Mononuclear cell (primary cell): ENCODE results near the gene INPP5D. TPM values are rescaled to one million over a fixed set of nuclear protein-coding genes. Genes with fewer than 3 reads are reported as not detected.

Experiments
- total RNA-seq: library from RNA; depleted of rRNA; stranded (reverse); fragments of >200 nt; gene quantifications from one replicate; pipeline ENCODE4 v1.2.3, GENCODE V29; 2012

The INPP5D gene
- total RNA-seq, 1 donor, result 122 TPM

Other genes with a start within 250 kb of the INPP5D start
- under 0.01 TPM for gene SNORC, start 190.1 kb upstream of the INPP5D start, total RNA-seq
- gene NGEF, start 47.1 kb upstream of the INPP5D start, total RNA-seq, result 0.21 TPM
- gene NEU2, start 27.7 kb upstream of the INPP5D start, total RNA-seq, result not detected
- gene ATG16L1, start 191.3 kb downstream of the INPP5D start, total RNA-seq, result 102 TPM
- gene SAG, start 247.5 kb downstream of the INPP5D start, total RNA-seq, result 0.21 TPM